ENCODE results near the gene RUBCNL. TPM values are rescaled to one million over a fixed set of nuclear protein-coding genes. Genes with fewer than 3 reads are reported as not detected.
A peak's percentile ranks its signal among the peaks of the same experiment; 100 is the strongest.

The RUBCNL gene
- total RNA-seq, 2 experiments from 2014 or later: not detected

DNA sequence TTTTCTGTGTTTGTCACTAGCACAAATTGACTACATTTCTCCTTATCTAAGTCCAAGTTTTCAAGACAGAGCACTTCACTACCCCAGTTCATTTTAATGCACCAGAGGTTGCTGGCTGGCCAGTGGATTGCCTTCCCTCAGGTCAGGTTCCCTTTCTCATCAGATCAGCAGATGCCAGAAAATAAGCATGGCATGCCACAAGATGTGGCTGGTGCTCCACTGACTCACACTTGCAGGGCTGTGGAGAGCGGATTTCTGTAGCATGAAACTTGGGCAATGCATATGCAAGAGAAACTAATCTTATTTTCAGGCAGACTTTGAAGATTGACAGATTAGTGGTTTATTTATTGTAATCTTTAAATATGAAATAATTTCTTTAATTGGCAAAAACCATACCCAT, 79.5 kb downstream of the RUBCNL start:
- H3K27me3 Mint-ChIP-seq: peaks cover 1% of the 10 kb centered on the region
- no peak overlapping the region for H3K27ac Mint-ChIP-seq
- H3K9me3 Mint-ChIP-seq: no peaks in the 10 kb centered on the region
- H3K36me3 Mint-ChIP-seq (ENCODE audit: low read depth): no peaks in the 10 kb centered on the region
- no peak for DNase-seq
- CTCF ChIA-PET: no interaction called here
- POLR2A ChIA-PET: no interaction called here
- no peak overlapping the region for H3K4me3 Mint-ChIP-seq
- peaks cover 5% of the 10 kb centered on the region for H3K4me1 Mint-ChIP-seq

DNA sequence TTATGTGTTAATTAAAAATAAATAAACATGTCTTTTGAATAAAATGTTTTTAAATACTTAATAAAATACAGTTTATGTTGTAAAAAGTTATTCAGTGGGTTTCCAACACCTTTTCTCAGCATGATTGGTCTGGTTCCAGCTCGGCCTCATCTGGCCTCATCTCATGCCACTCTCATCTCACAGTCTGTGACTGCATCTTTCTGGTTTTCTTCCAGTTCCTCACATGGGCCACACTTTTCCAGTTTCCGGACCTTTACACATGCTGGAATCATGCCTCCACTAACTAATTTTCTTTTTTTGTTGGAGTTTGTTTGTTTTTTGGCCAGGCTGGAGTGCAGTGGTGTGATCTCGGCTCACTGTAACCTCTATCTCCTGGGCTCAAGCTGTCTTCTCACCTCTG, 82.5 kb downstream of the RUBCNL start:
- ChIA-PET CTCF (interaction anchor here (1.1 kb wide), 1 partner anchor 17 kb away, joined by 3 read pairs; no protein-coding TSS in a partner anchor), POLR2A (no interaction called here)
- Mint-ChIP-seq H3K4me1 (peaks cover 5% of the 10 kb centered on the region), H3K4me3 (no peak overlapping the region), H3K27me3 (peaks cover 1% of the 10 kb centered on the region), H3K27ac (no peak overlapping the region), H3K9me3 (peaks cover 6% of the 10 kb centered on the region), H3K36me3 (ENCODE audit: low read depth) (peaks cover 6% of the 10 kb centered on the region)
- DNase-seq: no peak

DNA sequence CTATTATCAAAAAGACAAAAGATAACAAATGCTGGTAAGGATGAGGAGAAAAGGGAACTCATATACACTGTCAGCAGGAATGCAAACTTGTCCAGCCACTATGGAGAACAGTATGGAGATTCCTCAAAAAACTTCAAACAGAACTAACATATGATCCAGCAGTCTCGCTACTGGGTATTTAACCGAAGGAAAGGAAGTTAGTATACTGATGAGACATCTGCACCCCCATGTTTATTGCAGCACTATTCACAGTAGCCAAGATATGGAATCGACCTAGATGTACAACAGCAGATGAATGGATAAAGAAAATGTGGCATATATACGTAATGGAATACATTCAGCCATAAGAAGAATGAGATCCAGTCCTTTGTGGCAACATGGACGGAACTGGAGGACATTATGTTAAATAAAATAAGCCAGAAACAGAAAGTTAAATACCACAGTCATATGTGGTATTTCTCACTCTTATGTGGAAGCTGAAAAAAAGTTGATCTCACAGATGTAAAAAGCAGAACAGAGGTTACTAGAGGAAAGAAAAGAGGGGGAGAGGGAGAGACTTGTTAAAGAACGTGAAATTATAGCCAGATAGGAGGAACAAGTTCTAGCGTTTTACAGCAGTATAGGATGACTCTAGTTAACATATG, 83.2 kb downstream of the RUBCNL start:
- peaks cover 5% of the 10 kb centered on the region for H3K4me1 Mint-ChIP-seq
- peaks cover 6% of the 10 kb centered on the region for H3K9me3 Mint-ChIP-seq
- no peak for DNase-seq
- CTCF ChIA-PET: interaction anchor here (1.1 kb wide), 1 partner anchor 17 kb away, joined by 3 read pairs; no protein-coding TSS in a partner anchor
- no peak overlapping the region for H3K4me3 Mint-ChIP-seq
- peaks cover 1% of the 10 kb centered on the region for H3K27me3 Mint-ChIP-seq
- H3K27ac Mint-ChIP-seq: no peak overlapping the region
- POLR2A ChIA-PET: no interaction called here
- H3K36me3 Mint-ChIP-seq (ENCODE audit: low read depth): peaks cover 10% of the 10 kb centered on the region

DNA sequence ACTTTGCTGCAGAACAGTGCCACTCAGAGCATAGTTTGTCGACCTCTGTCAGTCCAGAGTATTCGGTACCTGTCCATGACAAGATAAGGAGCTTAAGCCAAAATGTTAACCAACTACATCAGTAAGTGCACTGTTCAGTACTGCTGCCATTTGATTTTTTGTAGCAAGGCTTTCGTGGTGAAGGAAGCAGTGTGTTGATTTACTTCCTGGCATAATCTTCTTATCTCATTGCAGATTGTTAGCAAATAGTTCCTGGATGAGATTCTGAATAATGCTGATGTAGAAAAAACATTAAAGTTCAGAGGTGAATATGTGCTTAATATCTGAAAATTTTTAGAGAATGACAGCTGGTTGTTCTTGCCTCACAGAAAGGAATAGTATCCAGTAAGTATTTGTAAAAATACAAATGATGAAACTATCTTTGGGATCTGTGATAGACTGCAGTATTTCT, 89.7 kb downstream of the RUBCNL start:
- POLR2A ChIA-PET: interaction anchor here (1.2 to 3.4 kb wide), 2 partner anchors 115 to 121 kb away, joined by 5 to 19 read pairs; partner anchors contain the start of gene LCP1
- peaks cover 13% of the 10 kb centered on the region for H3K36me3 Mint-ChIP-seq (ENCODE audit: low read depth)
- H3K4me3 Mint-ChIP-seq: no peak overlapping the region
- H3K27me3 Mint-ChIP-seq: no peaks in the 10 kb centered on the region
- H3K9me3 Mint-ChIP-seq: peaks cover 10% of the 10 kb centered on the region
- no peak for DNase-seq
- CTCF ChIA-PET: no interaction called here
- peak overlapping the region; percentile 98 for H3K27ac Mint-ChIP-seq
- H3K4me1 Mint-ChIP-seq: peaks cover 41% of the 10 kb centered on the region

DNA sequence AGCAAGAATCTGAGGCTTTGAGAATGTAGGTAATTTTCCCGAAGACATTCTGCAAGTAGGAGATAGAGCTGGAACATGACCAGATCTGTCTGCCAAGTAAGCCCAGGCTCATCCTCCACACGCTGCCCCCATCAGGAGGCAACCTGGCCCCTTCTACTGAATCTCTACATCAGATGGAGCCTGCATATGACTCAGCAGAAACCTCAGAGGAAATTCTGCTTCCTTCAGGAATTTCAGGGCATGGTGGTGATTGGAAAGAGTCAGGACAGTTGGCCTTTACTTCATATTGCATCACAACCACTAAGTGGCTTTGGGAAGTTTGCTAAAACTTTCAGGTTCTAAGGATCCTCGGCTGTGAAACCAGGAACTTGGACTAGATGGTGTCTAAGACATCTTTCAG, 90.1 kb downstream of the RUBCNL start:
- peaks cover 8% of the 10 kb centered on the region for H3K9me3 Mint-ChIP-seq
- CTCF ChIA-PET: interaction anchor here (2.0 kb wide), 1 partner anchor 24 kb away, joined by 19 read pairs; no protein-coding TSS in a partner anchor
- no peak overlapping the region for H3K4me3 Mint-ChIP-seq
- POLR2A ChIA-PET: interaction anchor here (0.9 to 3.4 kb wide), 6 partner anchors 37 to 174 kb away, joined by 3 to 36 read pairs (median 8); partner anchors contain the start of gene LCP1
- DNase-seq: no peak
- peak overlapping the region; percentile 98 for H3K27ac Mint-ChIP-seq
- peaks cover 41% of the 10 kb centered on the region for H3K4me1 Mint-ChIP-seq
- H3K27me3 Mint-ChIP-seq: no peaks in the 10 kb centered on the region
- H3K36me3 Mint-ChIP-seq (ENCODE audit: low read depth): peaks cover 10% of the 10 kb centered on the region

DNA sequence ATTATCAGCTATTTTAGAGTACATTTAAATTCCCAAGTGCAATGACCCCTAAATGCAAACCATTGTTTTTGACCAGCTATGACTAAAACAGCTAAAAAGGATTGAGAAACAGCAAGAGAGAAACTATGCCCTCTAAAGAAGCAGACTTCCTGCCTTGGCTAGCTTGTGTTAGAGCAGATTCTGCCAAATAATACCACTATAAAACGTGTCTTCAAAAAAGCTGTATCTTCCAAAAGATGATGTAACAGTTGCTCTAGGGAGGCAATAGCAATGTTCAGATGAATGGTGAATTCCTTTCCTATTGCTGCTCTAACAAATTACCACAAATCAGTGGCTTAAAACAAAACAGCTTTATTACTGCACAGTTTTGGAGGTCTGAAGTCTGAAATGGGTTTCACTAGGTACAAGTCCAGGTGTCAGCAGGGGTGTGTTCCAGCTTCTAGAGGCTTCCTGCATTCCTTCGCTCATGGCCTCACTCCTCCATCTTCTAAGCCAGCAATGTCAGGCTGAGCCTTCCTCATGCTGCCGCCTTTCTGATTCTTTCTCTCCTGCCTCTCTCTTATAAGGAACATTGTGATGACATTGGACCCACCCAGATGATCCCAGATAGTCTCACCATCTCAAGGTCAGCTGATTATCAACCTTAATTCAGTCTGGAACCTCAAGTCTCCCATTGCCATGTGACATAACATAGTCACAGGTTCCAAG, 90.8 kb downstream of the RUBCNL start:
- Mint-ChIP-seq H3K27me3 (no peaks in the 10 kb centered on the region), H3K4me1 (peaks cover 41% of the 10 kb centered on the region), H3K36me3 (ENCODE audit: low read depth) (peaks cover 10% of the 10 kb centered on the region), H3K4me3 (peak overlapping the region; percentile 59), H3K27ac (peak overlapping the region; percentile 98), H3K9me3 (peaks cover 8% of the 10 kb centered on the region)
- no peak for DNase-seq
- ChIA-PET POLR2A (interaction anchor here (0.8 to 3.4 kb wide), 19 partner anchors 25 to 831 kb away, joined by 3 to 36 read pairs (median 5); partner anchors contain the start of genes LCP1 and ZC3H13), CTCF (interaction anchor here (0.6 to 2.0 kb wide), 9 partner anchors 10 to 136 kb away, joined by 3 to 19 read pairs (median 4); no protein-coding TSS in a partner anchor)

DNA sequence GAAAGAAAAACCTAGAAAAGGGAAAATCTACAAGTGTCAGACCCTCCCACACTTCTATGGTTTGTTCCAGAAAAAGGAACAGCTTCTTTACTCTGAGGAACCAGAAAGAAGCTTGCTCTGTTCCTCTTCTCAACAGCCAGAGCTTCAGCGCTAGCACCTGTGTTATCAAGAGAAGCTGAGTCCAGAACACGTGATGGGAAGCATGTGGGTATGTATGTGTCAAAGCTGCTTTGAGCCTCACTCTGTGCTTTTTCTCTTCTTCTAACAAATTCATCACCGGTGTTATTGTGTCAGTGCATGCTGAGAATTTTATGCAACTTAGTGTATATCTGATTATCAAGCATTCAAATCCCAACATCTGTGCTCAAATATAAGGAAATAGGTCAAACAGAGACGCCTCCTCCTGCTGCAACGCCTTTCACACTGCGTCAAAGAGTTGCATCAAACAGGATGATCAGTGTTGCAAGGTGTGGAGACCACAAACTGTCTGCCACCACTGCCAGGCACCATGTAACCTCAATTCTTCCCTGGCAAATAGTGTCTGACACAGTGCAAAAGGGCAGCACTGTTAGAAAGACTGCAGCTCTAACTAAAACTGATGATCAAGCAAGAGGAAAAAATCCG, 91.4 kb downstream of the RUBCNL start:
- Mint-ChIP-seq H3K4me3 (peak overlapping the region; percentile 59), H3K36me3 (ENCODE audit: low read depth) (peaks cover 10% of the 10 kb centered on the region), H3K4me1 (peaks cover 41% of the 10 kb centered on the region), H3K9me3 (peaks cover 8% of the 10 kb centered on the region), H3K27me3 (no peaks in the 10 kb centered on the region), H3K27ac (peak overlapping the region; percentile 98)
- ChIA-PET CTCF (interaction anchor here (0.6 to 2.0 kb wide), 9 partner anchors 11 to 135 kb away, joined by 3 to 19 read pairs (median 4); no protein-coding TSS in a partner anchor), POLR2A (interaction anchor here (0.6 to 3.4 kb wide), 19 partner anchors 26 to 830 kb away, joined by 3 to 36 read pairs (median 4); partner anchors contain the start of genes LCP1 and ZC3H13)
- peak; percentile 82 for DNase-seq

DNA sequence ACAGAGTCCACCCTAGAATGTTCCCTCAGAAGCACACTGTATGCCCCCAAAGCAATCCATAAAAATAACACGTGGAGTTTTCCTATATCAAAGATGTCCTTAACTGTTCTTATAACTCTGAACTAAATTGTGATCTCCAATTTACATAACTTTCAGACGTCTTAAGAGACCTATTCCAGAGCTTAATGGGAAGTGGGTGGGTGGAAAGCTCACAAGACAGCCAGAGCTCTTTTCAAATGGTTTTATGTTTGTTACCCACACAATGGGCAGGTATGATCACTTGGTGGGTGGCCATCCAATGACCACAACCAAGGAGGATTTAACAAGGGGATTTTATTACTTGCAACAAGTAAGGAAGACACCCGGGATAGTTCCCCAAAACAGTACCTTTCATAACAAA, 93.6 kb downstream of the RUBCNL start:
- H3K4me1 Mint-ChIP-seq: peaks cover 47% of the 10 kb centered on the region
- peaks cover 1% of the 10 kb centered on the region for H3K9me3 Mint-ChIP-seq
- no peaks in the 10 kb centered on the region for H3K27me3 Mint-ChIP-seq
- CTCF ChIA-PET: interaction anchor here (0.9 to 1.1 kb wide), 2 partner anchors 28 to 167 kb away, joined by 3 read pairs; no protein-coding TSS in a partner anchor
- POLR2A ChIA-PET: interaction anchor here (1.5 kb wide), 1 partner anchor 133 kb away, joined by 4 read pairs; no protein-coding TSS in a partner anchor
- no peak overlapping the region for H3K4me3 Mint-ChIP-seq
- no peaks in the 10 kb centered on the region for H3K36me3 Mint-ChIP-seq (ENCODE audit: low read depth)
- DNase-seq: no peak
- peak overlapping the region; percentile 35 for H3K27ac Mint-ChIP-seq

Other genes starting within 250 kb of the RUBCNL start
- 1,000 to 10,000 TPM; 1,272 to 1,280 TPM for gene LCP1, start 205.1 kb downstream of the RUBCNL start, total RNA-seq
- 1 to 10 TPM in 1 of 2 experiments, under 1 TPM in 1; 0.83 to 1.1 TPM for gene LRRC63, start 175.3 kb downstream of the RUBCNL start, total RNA-seq
- 10 to 100 TPM; 17.1 TPM for gene LRCH1, start 165.9 kb upstream of the RUBCNL start, total RNA-seq

Measured in activated CD4-positive, alpha-beta memory T cell treated with anti-CD3 and anti-CD28 coated beads, Interleukin-2, amount 10 ng/mL, durations not matched to agents 7 days and 5 days (primary cell).